Body of pancreas (tissue), 4 donors: Measurements from ENCODE around the gene FAM170B. TPM values are rescaled to one million over a fixed set of nuclear protein-coding genes. Genes with fewer than 3 reads are reported as not detected.

Experiments used
- ATAC-seq: fragments of 150-250 bp; one replicate; pipeline ENCODE4 v1.9.1; 2016
- DNase-seq, 4 donors: peaks; one replicate each; pipeline ENCODE4 v3.0.0-alpha.2; 2019
- H3K27ac ChIP-seq, 4 donors: fragments of 200-600 bp; sonication (generic); 1 replicate in 3 of 4; 2 replicates in 1 of 4; pipeline versions ENCODE4 v1.5.1 to v1.6.1; 2016 to 2019; ENCODE audit warnings: mild to moderate bottlenecking in 1 of 4, mixed read lengths in 1 of 4, moderate library complexity in 1 of 4
- H3K27me3 ChIP-seq, 2 donors: fragments of 200-600 bp; sonication (generic); one replicate each; pipeline ENCODE4 v1.6.0; 2016; ENCODE audit warnings: mild to moderate bottlenecking in 1 of 2
- H3K36me3 ChIP-seq, 2 donors: fragments of 200-600 bp; sonication (generic); replicated peaks in 1 of 2; 2 replicates each; pipeline ENCODE4 v1.5.1; 2016; ENCODE audit warnings: low read depth in 2 of 2; ENCODE audit not compliant: insufficient read depth in 1 of 2
- H3K4me1 ChIP-seq: fragments of 200-600 bp; sonication (generic); one replicate; pipeline ENCODE4 v1.6.0; 2016
- H3K4me3 ChIP-seq, 2 donors: fragments of 200-600 bp; sonication (generic); 1 replicate in 1 of 2; 2 replicates in 1 of 2; pipeline ENCODE4 v1.5.1; 2016 to 2019
- H3K9me3 ChIP-seq, 3 donors: fragments of 200-600 bp; sonication (generic); 1 replicate in 2 of 3; 2 replicates in 1 of 3; pipeline ENCODE4 v1.5.1; 2016
- POLR2A ChIP-seq, 3 donors: fragments of 450-650 bp; IDR thresholded peaks; one replicate each; pipeline ENCODE4 v1.6.1; 2016; ENCODE audit warnings: antibody characterized with exemption in 3 of 3, mild to moderate bottlenecking in 2 of 3
- WGBS, 2 donors: methylation state at CpG; one replicate each; pipeline ENCODE4 v1.1.5; 2017; 5-methylcytosine and 5-hydroxymethylcytosine counted together
- intact Hi-C: fragments of 100-400 bp; cut with DNase I; formaldehyde crosslinking; loops from one replicate; pipeline ENCODE4 v1.15.1; 2023
- total RNA-seq, 2 donors: library from RNA; depleted of rRNA; stranded (reverse); fragments of >200 nt; gene quantifications; one replicate each; pipeline ENCODE4 v1.1.0, GENCODE V29; 2016
- TF ChIP-seq, protein P1 (sequence below), 7 experiments: fragments of 450-650 bp in 4 of 7; fragments of 200-600 bp in 3 of 7; sonication (generic) in 3 of 7; IDR thresholded peaks; one replicate each; pipeline ENCODE4 v1.5.1; 2016 to 2019; ENCODE audit warnings: antibody characterized with exemption in 7 of 7

FAM170B gene
- total RNA-seq, 2 donors from 2014 or later = not detected

DNA sequence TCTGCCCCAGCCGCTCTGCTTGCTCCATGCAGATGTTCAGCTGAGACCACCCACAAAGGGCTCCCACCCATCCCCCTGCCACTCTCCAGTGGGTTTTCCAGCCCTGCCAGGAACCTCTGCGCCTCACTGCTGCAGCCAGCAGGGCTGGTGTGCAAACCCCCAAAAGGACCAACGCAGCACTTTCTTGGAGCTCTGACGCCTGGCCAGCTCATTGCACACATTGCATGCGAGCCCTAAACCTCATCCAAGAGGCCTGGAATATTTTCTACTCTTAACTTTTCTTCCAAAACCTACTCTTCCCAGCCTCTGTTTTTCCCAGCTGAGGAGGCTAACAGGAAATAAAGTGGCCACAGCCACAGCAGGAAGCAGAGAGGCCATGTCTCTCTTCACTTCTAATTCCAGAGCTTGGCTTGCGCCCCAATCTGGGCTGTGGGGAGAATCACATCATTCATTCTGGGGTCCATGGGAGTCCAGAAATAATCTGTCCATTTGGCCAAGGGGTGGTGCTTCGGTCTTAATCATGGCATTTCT lies 4.6 kb upstream of the FAM170B start:
- peak in 1 of 4 donors; percentile 17 for DNase-seq
- TF ChIP-seq POLR2A (IDR thresholded peaks at IDR 0.05) = no peak
- ATAC-seq = no peak
- H3K36me3 ChIP-seq = no peaks in the 10 kb centered on the region
- intact Hi-C loops = no loop called here
- no peak overlapping the region for H3K27ac ChIP-seq
- H3K27me3 ChIP-seq = no peaks in the 10 kb centered on the region
- H3K4me3 ChIP-seq = no peak overlapping the region
- H3K9me3 ChIP-seq = no peaks in the 10 kb centered on the region
- 69 to 82% methylated on average over 7 of the region's 7 CpGs for WGBS, 2 donors
- no peaks in the 10 kb centered on the region for H3K4me1 ChIP-seq

GRCh38 chr10:49136525-49136924 lies 2.7 kb upstream of the FAM170B start:
- Histone ChIP-seq H3K36me3 (no peaks in the 10 kb centered on the region), H3K4me1 (no peaks in the 10 kb centered on the region), H3K9me3 (no peaks in the 10 kb centered on the region), H3K4me3 (no peak overlapping the region), H3K27ac (no peak overlapping the region), H3K27me3 (no peaks in the 10 kb centered on the region)
- DNase-seq (no peak), ATAC-seq (no peak)
- 32 to 56% methylated on average over 1 of the region's 1 CpG for WGBS, 2 donors
- intact Hi-C loops = no loop called here
- TF ChIP-seq, protein P1, sequence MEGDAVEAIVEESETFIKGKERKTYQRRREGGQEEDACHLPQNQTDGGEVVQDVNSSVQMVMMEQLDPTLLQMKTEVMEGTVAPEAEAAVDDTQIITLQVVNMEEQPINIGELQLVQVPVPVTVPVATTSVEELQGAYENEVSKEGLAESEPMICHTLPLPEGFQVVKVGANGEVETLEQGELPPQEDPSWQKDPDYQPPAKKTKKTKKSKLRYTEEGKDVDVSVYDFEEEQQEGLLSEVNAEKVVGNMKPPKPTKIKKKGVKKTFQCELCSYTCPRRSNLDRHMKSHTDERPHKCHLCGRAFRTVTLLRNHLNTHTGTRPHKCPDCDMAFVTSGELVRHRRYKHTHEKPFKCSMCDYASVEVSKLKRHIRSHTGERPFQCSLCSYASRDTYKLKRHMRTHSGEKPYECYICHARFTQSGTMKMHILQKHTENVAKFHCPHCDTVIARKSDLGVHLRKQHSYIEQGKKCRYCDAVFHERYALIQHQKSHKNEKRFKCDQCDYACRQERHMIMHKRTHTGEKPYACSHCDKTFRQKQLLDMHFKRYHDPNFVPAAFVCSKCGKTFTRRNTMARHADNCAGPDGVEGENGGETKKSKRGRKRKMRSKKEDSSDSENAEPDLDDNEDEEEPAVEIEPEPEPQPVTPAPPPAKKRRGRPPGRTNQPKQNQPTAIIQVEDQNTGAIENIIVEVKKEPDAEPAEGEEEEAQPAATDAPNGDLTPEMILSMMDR (IDR thresholded peaks at IDR 0.05) = no peak
- no peak for TF ChIP-seq POLR2A (IDR thresholded peaks at IDR 0.05)

GRCh38 chr10:49135575-49136313 lies 1.9 kb upstream of the FAM170B start:
- Histone ChIP-seq H3K4me3 (no peak overlapping the region), H3K4me1 (no peaks in the 10 kb centered on the region), H3K27ac (no peak overlapping the region), H3K27me3 (no peaks in the 10 kb centered on the region), H3K36me3 (no peaks in the 10 kb centered on the region), H3K9me3 (no peaks in the 10 kb centered on the region)
- no peak for ATAC-seq
- TF ChIP-seq, protein P1 (IDR thresholded peaks at IDR 0.05) = no peak
- no peak for TF ChIP-seq POLR2A (IDR thresholded peaks at IDR 0.05)
- DNase-seq = no peak
- WGBS, 2 donors = 52 to 56% methylated on average over 9 of the region's 9 CpGs
- intact Hi-C loops = no loop called here

GRCh38 chr10:49134327-49134726 lies 506 bp upstream of the FAM170B start:
- no peak overlapping the region for H3K27ac ChIP-seq
- TF ChIP-seq POLR2A (IDR thresholded peaks at IDR 0.05) = no peak
- TF ChIP-seq, protein P1 (IDR thresholded peaks at IDR 0.05) = no peak

GRCh38 chr10:49132362-49132737 lies 1.5 kb downstream of the FAM170B start:
- no peaks in the 10 kb centered on the region for H3K9me3 ChIP-seq
- TF ChIP-seq, protein P1 (IDR thresholded peaks at IDR 0.05) = no peak
- TF ChIP-seq POLR2A (IDR thresholded peaks at IDR 0.05) = no peak
- no peak overlapping the region for H3K4me3 ChIP-seq
- DNase-seq (no peak), ATAC-seq (no peak)
- no peaks in the 10 kb centered on the region for H3K27me3 ChIP-seq
- H3K36me3 ChIP-seq = no peaks in the 10 kb centered on the region
- no peaks in the 10 kb centered on the region for H3K4me1 ChIP-seq
- intact Hi-C loops = no loop called here
- WGBS, 2 donors = 70 to 76% methylated on average over 2 of the region's 2 CpGs
- H3K27ac ChIP-seq = no peak overlapping the region

More at GRCh38 chr10:49134327-49134726, 506 bp upstream of the FAM170B start:
- H3K27me3 ChIP-seq = no peaks in the 10 kb centered on the region
- intact Hi-C loops = no loop called here
- DNase-seq (no peak), ATAC-seq (no peak)
- WGBS, 2 donors = 36 to 43% methylated on average over 3 of the region's 3 CpGs
- H3K4me3 ChIP-seq = no peak overlapping the region
- no peaks in the 10 kb centered on the region for H3K4me1 ChIP-seq
- H3K9me3 ChIP-seq = no peaks in the 10 kb centered on the region
- no peaks in the 10 kb centered on the region for H3K36me3 ChIP-seq
